NCI-H774 (cell line): ENCODE data around the gene MEIS2.
A peak's percentile ranks its signal among the peaks of the same experiment; 100 is the strongest.

Experiments used
- DNase-seq: peaks from one replicate; lab custom pipeline; 2025; lab: John Stamatoyannopoulos, UW

MEIS2 gene

GRCh38 chr15:36933255-36933990, 166.9 kb downstream of the MEIS2 start:
- no peak for DNase-seq

GRCh38 chr15:36932070-36932469, 168.3 kb downstream of the MEIS2 start:
- DNase-seq = no peak

- DNase-seq = no peak
Measured at GRCh38 chr15:36931434-36931833, 168.9 kb downstream of the MEIS2 start.

GRCh38 chr15:36926427-36926825, 173.9 kb downstream of the MEIS2 start:
- DNase-seq = peak; percentile 13

GRCh38 chr15:36925653-36926426, 174.5 kb downstream of the MEIS2 start:
- DNase-seq = no peak

GRCh38 chr15:36925049-36925448, 175.3 kb downstream of the MEIS2 start:
- DNase-seq = no peak

GRCh38 chr15:36924034-36924433, 176.3 kb downstream of the MEIS2 start:
- no peak for DNase-seq

- no peak for DNase-seq
Measured at GRCh38 chr15:36921484-36922091, 178.8 kb downstream of the MEIS2 start.

- no peak for DNase-seq
Measured at GRCh38 chr15:36917411-36918267, 182.7 kb downstream of the MEIS2 start.

GRCh38 chr15:36914960-36915808, 185.2 kb downstream of the MEIS2 start:
- DNase-seq = no peak

GRCh38 chr15:36914466-36914865, 185.9 kb downstream of the MEIS2 start:
- no peak for DNase-seq

GRCh38 chr15:36912311-36912712, 188.0 kb downstream of the MEIS2 start:
- DNase-seq = no peak

- DNase-seq = peak; percentile 43
Measured at GRCh38 chr15:36911322-36911944, 188.9 kb downstream of the MEIS2 start.

GRCh38 chr15:36908991-36909390, 191.4 kb downstream of the MEIS2 start:
- DNase-seq = no peak

- DNase-seq = no peak
Measured at GRCh38 chr15:36907295-36907694, 193.1 kb downstream of the MEIS2 start.

- DNase-seq = no peak
Measured at GRCh38 chr15:36905908-36906307, 194.4 kb downstream of the MEIS2 start.

GRCh38 chr15:36904715-36905114, 195.6 kb downstream of the MEIS2 start:
- no peak for DNase-seq

- no peak for DNase-seq
Measured at GRCh38 chr15:36903922-36904556, 196.3 kb downstream of the MEIS2 start.

GRCh38 chr15:36903195-36903594, 197.2 kb downstream of the MEIS2 start:
- DNase-seq = no peak

- DNase-seq = no peak
Measured at GRCh38 chr15:36901012-36901411, 199.3 kb downstream of the MEIS2 start.
